HCT116 (cell line): ENCODE results near the gene ABCA3.

ENCODE experiments used
- CEBPB ChIP-seq: IDR thresholded peaks from 2 replicates; pipeline ENCODE4 v1.6.1; 2012; ENCODE audit warnings: low read depth
- EZH2 ChIP-seq: fragments of 200-600 bp; sonication (generic); IDR thresholded peaks from 2 replicates; pipeline ENCODE4 v1.6.1; 2017; ENCODE audit warnings: antibody characterized with exemption, mixed run types
- FOSL1 ChIP-seq: IDR thresholded peaks from 2 replicates; pipeline ENCODE4 v1.6.1; 2012; ENCODE audit warnings: low read depth
- POLR2A ChIP-seq: IDR thresholded peaks from 2 replicates; pipeline ENCODE4 v1.7.0; 2011; ENCODE audit warnings: borderline replicate concordance; ENCODE audit not compliant: insufficient read depth, insufficient read length; ENCODE audit errors: extremely low read depth
- POLR2AphosphoS5 ChIP-seq: IDR thresholded peaks from 2 replicates; pipeline ENCODE4 v1.6.1; 2011; ENCODE audit warnings: mild to moderate bottlenecking, low read depth, low read length, moderate library complexity
- RAD21 ChIP-seq: IDR thresholded peaks from 2 replicates; pipeline ENCODE4 v1.6.1; 2012; ENCODE audit warnings: low read depth, mild to moderate bottlenecking
- SP1 ChIP-seq: IDR thresholded peaks from 2 replicates; pipeline ENCODE4 v1.6.1; 2012; ENCODE audit warnings: low read depth
- YY1 ChIP-seq: IDR thresholded peaks from 2 replicates; pipeline ENCODE4 v1.6.1; 2011; ENCODE audit warnings: low read length, low read depth, moderate library complexity, mild to moderate bottlenecking; ENCODE audit not compliant: insufficient replicate concordance; ENCODE audit errors: extremely low read depth
- ZFX ChIP-seq: fragments of 450-650 bp; IDR thresholded peaks from 2 replicates; pipeline ENCODE4 v1.6.1; 2017
- ZNF274 ChIP-seq: fragments of 200-500 bp; sonication (Bioruptor generic); IDR thresholded peaks from 2 replicates; pipeline ENCODE4 v1.6.1; 2014; ENCODE audit warnings: mild to moderate bottlenecking, low read depth, low read length, inconsistent platforms
- TF ChIP-seq, protein P1 (sequence below): IDR thresholded peaks from 2 replicates; pipeline ENCODE4 v1.6.1; 2012
- TF ChIP-seq, protein P2 (sequence below), 3 experiments: fragments of 200-600 bp in 1 of 3; sonication (generic) in 1 of 3; IDR thresholded peaks in 2 of 3; conservative IDR thresholded peaks in 1 of 3; 2 replicates each; pipeline ENCODE4 v1.5.1; 2012 to 2017; ENCODE audit warnings: low read depth in 2 of 3, low read length in 2 of 3, antibody characterized with exemption in 1 of 3, borderline replicate concordance in 1 of 3, control low read depth in 1 of 3, mild to moderate bottlenecking in 1 of 3, mixed read lengths in 1 of 3, mixed run types in 1 of 3, moderate library complexity in 1 of 3; ENCODE audit not compliant: insufficient read depth in 1 of 3
- TF ChIP-seq, protein P3 (sequence below): IDR thresholded peaks from 2 replicates; pipeline ENCODE4 v1.6.1; 2012; ENCODE audit warnings: low read depth
- TF ChIP-seq, protein P4 (sequence below): IDR thresholded peaks from 2 replicates; pipeline ENCODE4 v1.6.1; 2012

DNA sequence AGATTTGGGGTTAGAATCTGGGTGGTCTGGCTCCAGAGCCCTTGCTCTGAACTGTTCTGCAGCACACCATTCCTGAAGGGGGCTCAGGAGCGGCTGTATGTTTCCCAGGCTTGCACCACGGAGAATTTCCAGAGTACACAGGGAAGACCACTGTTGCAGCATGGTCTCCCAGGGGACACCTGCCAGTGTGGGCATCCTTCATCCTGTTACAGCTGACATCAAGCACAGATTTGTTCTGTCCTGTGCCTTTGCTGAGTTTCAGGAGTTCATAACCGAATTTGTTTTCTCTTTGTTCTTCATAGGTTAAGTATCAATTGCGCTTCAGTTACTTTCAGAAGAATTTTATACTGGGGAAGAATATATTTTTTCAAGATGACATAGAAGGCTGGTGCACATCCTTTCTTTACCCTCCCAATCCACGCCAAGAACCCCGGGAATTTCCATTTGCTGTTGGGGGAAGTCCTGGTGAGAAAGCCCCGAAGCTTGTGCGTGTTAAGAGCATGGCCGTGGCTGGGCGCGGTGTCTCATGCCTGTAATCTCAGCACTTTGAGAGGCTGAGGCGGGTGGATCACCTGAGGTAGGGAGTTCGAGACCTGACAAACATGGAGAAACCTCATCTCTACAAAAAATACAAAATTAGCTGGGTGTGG, 26.3 kb upstream of the ABCA3 start:
- TF ChIP-seq, protein P1, sequence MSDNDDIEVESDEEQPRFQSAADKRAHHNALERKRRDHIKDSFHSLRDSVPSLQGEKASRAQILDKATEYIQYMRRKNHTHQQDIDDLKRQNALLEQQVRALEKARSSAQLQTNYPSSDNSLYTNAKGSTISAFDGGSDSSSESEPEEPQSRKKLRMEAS, result no peak
- TF ChIP-seq EZH2 (no peak), POLR2A (no peak), CEBPB (no peak), SP1 (no peak), POLR2AphosphoS5 (no peak), YY1 (no peak), FOSL1 (no peak), ZNF274 (no peak), RAD21 (no peak), ZFX (no peak)
- TF ChIP-seq, protein P2, sequence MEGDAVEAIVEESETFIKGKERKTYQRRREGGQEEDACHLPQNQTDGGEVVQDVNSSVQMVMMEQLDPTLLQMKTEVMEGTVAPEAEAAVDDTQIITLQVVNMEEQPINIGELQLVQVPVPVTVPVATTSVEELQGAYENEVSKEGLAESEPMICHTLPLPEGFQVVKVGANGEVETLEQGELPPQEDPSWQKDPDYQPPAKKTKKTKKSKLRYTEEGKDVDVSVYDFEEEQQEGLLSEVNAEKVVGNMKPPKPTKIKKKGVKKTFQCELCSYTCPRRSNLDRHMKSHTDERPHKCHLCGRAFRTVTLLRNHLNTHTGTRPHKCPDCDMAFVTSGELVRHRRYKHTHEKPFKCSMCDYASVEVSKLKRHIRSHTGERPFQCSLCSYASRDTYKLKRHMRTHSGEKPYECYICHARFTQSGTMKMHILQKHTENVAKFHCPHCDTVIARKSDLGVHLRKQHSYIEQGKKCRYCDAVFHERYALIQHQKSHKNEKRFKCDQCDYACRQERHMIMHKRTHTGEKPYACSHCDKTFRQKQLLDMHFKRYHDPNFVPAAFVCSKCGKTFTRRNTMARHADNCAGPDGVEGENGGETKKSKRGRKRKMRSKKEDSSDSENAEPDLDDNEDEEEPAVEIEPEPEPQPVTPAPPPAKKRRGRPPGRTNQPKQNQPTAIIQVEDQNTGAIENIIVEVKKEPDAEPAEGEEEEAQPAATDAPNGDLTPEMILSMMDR (IDR thresholded peaks at IDR 0.05 in 2 of 3, conservative IDR thresholded peaks at IDR 0.05 in 1 of 3; ENCODE audit: borderline replicate concordance in 1 of 3, insufficient read depth in 1 of 3, low read depth in 2 of 3, low read length in 2 of 3), result no peak
- TF ChIP-seq, protein P3, sequence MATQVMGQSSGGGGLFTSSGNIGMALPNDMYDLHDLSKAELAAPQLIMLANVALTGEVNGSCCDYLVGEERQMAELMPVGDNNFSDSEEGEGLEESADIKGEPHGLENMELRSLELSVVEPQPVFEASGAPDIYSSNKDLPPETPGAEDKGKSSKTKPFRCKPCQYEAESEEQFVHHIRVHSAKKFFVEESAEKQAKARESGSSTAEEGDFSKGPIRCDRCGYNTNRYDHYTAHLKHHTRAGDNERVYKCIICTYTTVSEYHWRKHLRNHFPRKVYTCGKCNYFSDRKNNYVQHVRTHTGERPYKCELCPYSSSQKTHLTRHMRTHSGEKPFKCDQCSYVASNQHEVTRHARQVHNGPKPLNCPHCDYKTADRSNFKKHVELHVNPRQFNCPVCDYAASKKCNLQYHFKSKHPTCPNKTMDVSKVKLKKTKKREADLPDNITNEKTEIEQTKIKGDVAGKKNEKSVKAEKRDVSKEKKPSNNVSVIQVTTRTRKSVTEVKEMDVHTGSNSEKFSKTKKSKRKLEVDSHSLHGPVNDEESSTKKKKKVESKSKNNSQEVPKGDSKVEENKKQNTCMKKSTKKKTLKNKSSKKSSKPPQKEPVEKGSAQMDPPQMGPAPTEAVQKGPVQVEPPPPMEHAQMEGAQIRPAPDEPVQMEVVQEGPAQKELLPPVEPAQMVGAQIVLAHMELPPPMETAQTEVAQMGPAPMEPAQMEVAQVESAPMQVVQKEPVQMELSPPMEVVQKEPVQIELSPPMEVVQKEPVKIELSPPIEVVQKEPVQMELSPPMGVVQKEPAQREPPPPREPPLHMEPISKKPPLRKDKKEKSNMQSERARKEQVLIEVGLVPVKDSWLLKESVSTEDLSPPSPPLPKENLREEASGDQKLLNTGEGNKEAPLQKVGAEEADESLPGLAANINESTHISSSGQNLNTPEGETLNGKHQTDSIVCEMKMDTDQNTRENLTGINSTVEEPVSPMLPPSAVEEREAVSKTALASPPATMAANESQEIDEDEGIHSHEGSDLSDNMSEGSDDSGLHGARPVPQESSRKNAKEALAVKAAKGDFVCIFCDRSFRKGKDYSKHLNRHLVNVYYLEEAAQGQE, result no peak
- TF ChIP-seq, protein P4, sequence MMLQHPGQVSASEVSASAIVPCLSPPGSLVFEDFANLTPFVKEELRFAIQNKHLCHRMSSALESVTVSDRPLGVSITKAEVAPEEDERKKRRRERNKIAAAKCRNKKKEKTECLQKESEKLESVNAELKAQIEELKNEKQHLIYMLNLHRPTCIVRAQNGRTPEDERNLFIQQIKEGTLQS, result no peak
